GM12878 (cell line): Measurements from ENCODE around the gene CSAD. TPM values are rescaled to one million over a fixed set of nuclear protein-coding genes. Genes with fewer than 3 reads are reported as not detected.

Experiments used
- ATAC-seq: fragments of 200-7000 bp; cut with Tn5 transposase; 3 replicates; pipeline ENCODE4 v1.9.1; 2020; ENCODE audit warnings: mild to moderate bottlenecking, moderate library complexity
- BruUV-seq: library from RNA; stranded (reverse); fragments of 400-500 nt; replicated peaks from 2 replicates; lab custom pipeline; 2021; lab: Mats Ljungman, UMichigan
- CTCF ChIA-PET: fragments of 300-600 bp; sonication (Branson Sonifier 250); formaldehyde crosslinking; extraction: SDS; loops from one replicate; lab custom pipeline; 2021; ENCODE audit warnings: inconsistent platforms; lab: Yijun Ruan, JAX
- POLR2A ChIA-PET: fragments of 350-600 bp; formaldehyde crosslinking; extraction: SDS; loops from one replicate; lab custom pipeline; 2021; ENCODE audit warnings: inconsistent platforms; lab: Charles Lee
- RAD21 ChIA-PET: fragments of 300-600 bp; sonication (Branson Sonifier 250); formaldehyde crosslinking; loops from one replicate; lab custom pipeline; 2023; ENCODE audit warnings: antibody characterized with exemption; ENCODE audit not compliant: unreplicated experiment; lab: Charles Lee
- SMC1A ChIA-PET: fragments of 300-600 bp; sonication (Branson Sonifier 250); formaldehyde crosslinking; loops from one replicate; lab custom pipeline; 2023; ENCODE audit not compliant: unreplicated experiment, uncharacterized antibody; lab: Charles Lee
- DNase-seq: peaks from one replicate; pipeline ENCODE4 v3.0.0-alpha.2; 2011; ENCODE audit warnings: low read depth, low spot score
- FAIRE-seq: peaks from 3 replicates; lab custom pipeline; 2011; peaks lifted over from hg19 to GRCh38; lab: Jason Lieb, UNC
- H2AFZ ChIP-seq: 2 replicates; pipeline ENCODE4 v1.6.0; 2011; ENCODE audit warnings: low read depth, low read length, control low read depth; ENCODE audit not compliant: control insufficient read depth
- H3K27ac ChIP-seq: 2 replicates; pipeline ENCODE4 v1.5.1; 2011; ENCODE audit warnings: control low read depth; ENCODE audit not compliant: control insufficient read depth, insufficient read depth
- H3K27me3 ChIP-seq, 2 experiments: replicated peaks in 1 of 2; 2 replicates each; pipeline versions ENCODE4 v1.6.0 to v1.6.1; 2011; ENCODE audit warnings: low read length in 1 of 2; ENCODE audit not compliant: control insufficient read depth in 2 of 2, insufficient read depth in 2 of 2
- H3K36me3 ChIP-seq, 2 experiments: 2 replicates each; pipeline ENCODE4 v1.5.1; 2011; ENCODE audit warnings: low read length in 1 of 2; ENCODE audit not compliant: control insufficient read depth in 2 of 2, insufficient read depth in 2 of 2
- H3K4me1 ChIP-seq: 2 replicates; pipeline ENCODE4 v1.6.1; 2011; ENCODE audit warnings: mild to moderate bottlenecking, low read length, moderate library complexity, mixed read lengths; ENCODE audit not compliant: control insufficient read depth, insufficient read depth
- H3K4me2 ChIP-seq: 2 replicates; pipeline ENCODE4 v1.6.0; 2011; ENCODE audit warnings: control low read depth; ENCODE audit not compliant: control insufficient read depth, insufficient read depth
- H3K4me3 ChIP-seq: fragments of 200-600 bp; sonication (generic); 2 replicates; pipeline ENCODE4 v1.5.1; 2016
- H3K79me2 ChIP-seq: 2 replicates; pipeline ENCODE4 v1.6.0; 2011; ENCODE audit warnings: low read length; ENCODE audit not compliant: control insufficient read depth, insufficient read depth
- H3K9ac ChIP-seq: 2 replicates; pipeline ENCODE4 v1.8.0; 2011; ENCODE audit warnings: low read length, control low read depth, mixed read lengths; ENCODE audit not compliant: control insufficient read depth, insufficient read depth
- H3K9me3 ChIP-seq: replicated peaks from 3 replicates; pipeline ENCODE4 v1.5.1; 2011; ENCODE audit warnings: mild to moderate bottlenecking, low read length; ENCODE audit not compliant: control insufficient read depth, insufficient read depth
- H4K20me1 ChIP-seq: 2 replicates; pipeline ENCODE4 v1.6.0; 2011; ENCODE audit not compliant: control insufficient read depth, insufficient read depth
- CBFB ChIP-seq: IDR thresholded peaks from 2 replicates; pipeline ENCODE4 v1.6.1; 2016; ENCODE audit warnings: antibody characterized with exemption, low read depth
- CHD2 ChIP-seq: IDR thresholded peaks from 2 replicates; pipeline ENCODE4 v1.6.1; 2011; ENCODE audit warnings: low read depth, low read length, improper control_type of control experiment, borderline replicate concordance
- EZH2 ChIP-seq: IDR thresholded peaks from 2 replicates; pipeline ENCODE4 v1.6.1; 2012; ENCODE audit warnings: low read depth, mild to moderate bottlenecking, control low read depth, inconsistent platforms, low read length, borderline replicate concordance; ENCODE audit not compliant: control insufficient read depth
- FOXK2 ChIP-seq: fragments of 450-650 bp; IDR thresholded peaks from 2 replicates; pipeline ENCODE4 v1.6.1; 2017; ENCODE audit warnings: mild to moderate bottlenecking, moderate library complexity
- NFIC ChIP-seq: IDR thresholded peaks from 2 replicates; pipeline ENCODE4 v1.6.1; 2012; ENCODE audit warnings: low read depth, mild to moderate bottlenecking, inconsistent platforms, low read length, moderate library complexity
- RELA ChIP-seq: fragments of 450-650 bp; IDR thresholded peaks from 2 replicates; pipeline ENCODE4 v1.8.0; 2014; ENCODE audit warnings: borderline replicate concordance; ENCODE audit not compliant: partially characterized antibody
- SREBF2 ChIP-seq: IDR thresholded peaks from 2 replicates; pipeline ENCODE4 v1.6.1; 2012; ENCODE audit warnings: mild to moderate bottlenecking, low read length
- ZNF217 ChIP-seq: fragments of 450-650 bp; IDR thresholded peaks from 2 replicates; pipeline ENCODE4 v1.6.1; 2017; ENCODE audit warnings: antibody characterized with exemption, mild to moderate bottlenecking
- ZNF622 ChIP-seq: fragments of 450-650 bp; IDR thresholded peaks from 2 replicates; pipeline ENCODE4 v1.6.1; 2017; ENCODE audit warnings: mild to moderate bottlenecking, inconsistent platforms
- WGBS: methylation state at CpG from one replicate; pipeline ENCODE4 v1.1.6; 2016; ENCODE audit warnings: low lambda C conversion rate; ENCODE audit not compliant: insufficient replicate concordance, insufficient coverage; ENCODE audit errors: missing lambda C conversion rate; 5-methylcytosine and 5-hydroxymethylcytosine counted together
- in situ Hi-C: fragments of 300-500 bp; cut with MboI; formaldehyde crosslinking; loops from 9 replicates; pipeline ENCODE4 v1.14.3; 2018; ENCODE audit warnings: mixed read lengths
- intact Hi-C: fragments of 100-400 bp; cut with micrococcal nuclease; formaldehyde crosslinking; loops from one replicate; pipeline ENCODE4 v1.14.2; 2022; ENCODE audit not compliant: unreplicated experiment
- polyA plus RNA-seq, 11 experiments: library from polyadenylated mRNA; depleted of rRNA in 4 of 11; unstranded in 6 of 11; stranded (reverse) in 5 of 11; fragments of >200 nt; fragmentation: Nextera tagmentation in 4 of 11; fragmentation: Illumina TruSeq in 1 of 11; extraction: Ambion mirVana in 4 of 11; extraction: Trizol in 1 of 11; gene quantifications; 1 replicate in 1 of 11; 2 replicates in 10 of 11; pipeline versions ENCODE4 v1.2.1 to v1.2.3, GENCODE V29; 2011 to 2016; ENCODE audit warnings: inconsistent platforms in 2 of 11, missing spikeins in 2 of 11, low read depth in 1 of 11
- total RNA-seq, 4 experiments: library from RNA; depleted of rRNA in 3 of 4; stranded (reverse); fragments of >200 nt in 3 of 4; fragmentation: Illumina TruSeq in 1 of 4; extraction: Trizol in 1 of 4; gene quantifications; 2 replicates each; pipeline versions ENCODE4 v1.2.1 to v1.2.3, GENCODE V29; 2013 to 2021
- TF ChIP-seq, protein P1 (sequence below): fragments of 450-650 bp; IDR thresholded peaks from 2 replicates; pipeline ENCODE4 v1.6.1; 2017; ENCODE audit warnings: low read depth, mild to moderate bottlenecking, moderate library complexity
- TF ChIP-seq, protein P2 (sequence below): IDR thresholded peaks from 2 replicates; pipeline ENCODE4 v1.6.1; 2011; ENCODE audit warnings: low read depth, low read length, improper control_type of control experiment, borderline replicate concordance
- TF ChIP-seq, protein P3 (sequence below): fragments of 150-350 bp; IDR thresholded peaks from 2 replicates; pipeline ENCODE4 v1.6.1; 2016; ENCODE audit warnings: low read depth, low read length

CSAD gene
- total and polyA plus RNA-seq, 10 of the 15 experiments (the other 5 are each of a cell fraction or from before 2014, with no cell fraction given): 1.1 to 20.4 (median 6.2) TPM

DNA sequence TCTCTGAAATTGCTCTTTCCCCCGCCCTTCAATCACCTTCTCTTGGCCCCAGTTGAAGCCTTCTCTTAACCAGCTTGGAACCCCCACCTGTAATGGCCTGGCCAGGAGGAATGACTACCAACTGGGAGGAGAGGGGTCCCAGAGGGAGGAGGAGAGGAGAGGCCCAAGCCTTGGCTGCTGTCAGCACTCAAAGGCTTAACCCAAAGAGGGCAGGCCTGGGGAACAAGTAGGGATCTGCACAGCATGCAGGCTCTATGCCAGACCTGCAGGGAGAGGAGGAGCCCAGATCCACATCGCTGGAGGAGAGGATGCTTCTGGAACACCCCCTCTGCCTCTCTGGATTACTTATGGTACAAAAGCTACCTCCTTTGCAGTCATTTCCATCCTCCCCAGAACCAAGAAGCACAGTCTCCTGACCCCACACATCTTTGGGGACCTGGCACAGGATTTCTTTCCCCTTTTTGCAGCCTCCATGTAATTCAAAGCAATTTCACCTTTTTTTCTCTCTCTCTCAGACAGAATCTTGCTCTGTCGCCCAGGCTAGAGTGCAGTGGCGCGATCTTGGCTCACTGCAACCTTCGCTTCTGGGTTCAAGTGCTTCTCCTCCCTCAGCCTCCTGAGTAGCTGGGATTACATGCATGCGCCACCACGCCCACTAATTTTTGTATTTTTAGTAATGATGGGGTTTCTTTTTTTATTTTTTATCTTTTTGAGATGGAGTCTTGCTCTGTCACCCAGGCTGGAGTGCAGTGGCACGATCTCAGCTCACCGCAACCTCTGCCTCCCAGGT lies 45.1 kb upstream of the CSAD start (continued):
- TF ChIP-seq, protein P1, sequence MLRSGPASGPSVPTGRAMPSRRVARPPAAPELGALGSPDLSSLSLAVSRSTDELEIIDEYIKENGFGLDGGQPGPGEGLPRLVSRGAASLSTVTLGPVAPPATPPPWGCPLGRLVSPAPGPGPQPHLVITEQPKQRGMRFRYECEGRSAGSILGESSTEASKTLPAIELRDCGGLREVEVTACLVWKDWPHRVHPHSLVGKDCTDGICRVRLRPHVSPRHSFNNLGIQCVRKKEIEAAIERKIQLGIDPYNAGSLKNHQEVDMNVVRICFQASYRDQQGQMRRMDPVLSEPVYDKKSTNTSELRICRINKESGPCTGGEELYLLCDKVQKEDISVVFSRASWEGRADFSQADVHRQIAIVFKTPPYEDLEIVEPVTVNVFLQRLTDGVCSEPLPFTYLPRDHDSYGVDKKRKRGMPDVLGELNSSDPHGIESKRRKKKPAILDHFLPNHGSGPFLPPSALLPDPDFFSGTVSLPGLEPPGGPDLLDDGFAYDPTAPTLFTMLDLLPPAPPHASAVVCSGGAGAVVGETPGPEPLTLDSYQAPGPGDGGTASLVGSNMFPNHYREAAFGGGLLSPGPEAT: no peak
- TF ChIP-seq FOXK2: no peak

DNA sequence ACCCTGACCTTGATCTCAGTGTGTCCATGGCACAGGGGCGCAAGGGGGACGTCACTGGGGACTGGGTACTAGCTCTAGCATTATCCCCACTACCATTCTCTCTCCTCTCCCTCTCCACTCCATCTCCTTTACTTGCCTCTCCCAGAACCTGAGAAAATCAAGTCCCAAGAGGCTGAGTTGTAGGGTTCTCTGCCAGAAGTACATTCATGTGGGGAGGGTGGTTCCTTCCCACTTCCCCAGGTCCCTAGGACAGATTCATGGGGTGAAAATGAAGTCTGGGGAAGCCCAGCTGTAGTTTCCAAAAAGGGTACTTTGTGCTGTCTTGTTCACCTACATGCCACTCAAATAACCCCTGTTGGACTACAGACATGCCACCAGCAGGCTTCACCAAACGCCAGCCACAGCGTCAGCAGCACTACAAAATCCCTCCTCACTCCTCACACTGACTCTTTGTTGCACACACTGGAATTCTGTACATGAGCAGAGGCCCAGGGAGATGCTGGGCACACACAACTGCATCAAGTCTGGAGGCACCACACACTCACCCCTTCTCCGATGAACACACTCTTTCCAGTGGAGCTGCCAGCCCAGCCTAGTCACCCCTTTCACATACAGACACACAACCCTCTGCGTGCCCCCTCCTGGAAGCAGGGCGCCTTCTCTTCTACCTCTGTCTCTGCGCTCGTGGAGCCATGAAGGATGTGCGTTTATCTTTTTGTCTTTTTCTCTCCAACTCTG lies 44.3 kb upstream of the CSAD start:
- H3K27me3 ChIP-seq: no peaks in the 10 kb centered on the region

More for the DNA sequence above, 44.3 kb upstream of the CSAD start:
- in situ Hi-C loops: no loop called here
- ChIA-PET RAD21 (no interaction called here), POLR2A (no interaction called here), SMC1A (interaction anchor here (1.1 kb wide), 2 partner anchors 8 to 43 kb away, joined by 4 read pairs; partner anchors contain the start of gene ESPL1), CTCF (interaction anchor here (0.8 to 1.4 kb wide), 4 partner anchors 9 to 28 kb away, joined by 3 to 6 read pairs (median 3); no protein-coding TSS in a partner anchor)
- H3K9ac ChIP-seq: no peak overlapping the region
- intact Hi-C loops: loop anchor here (5.0 kb wide), 1 partner anchor 42 kb away; the partner anchor contains the start of gene ESPL1
- no peaks in the 10 kb centered on the region for H3K9me3 ChIP-seq
- H3K4me2 ChIP-seq: no peak overlapping the region
- no peaks in the 10 kb centered on the region for H3K79me2 ChIP-seq
- DNase-seq (no peak), ATAC-seq (no peak)
- BruUV-seq: no TSS peak
- H4K20me1 ChIP-seq: no peaks in the 10 kb centered on the region
- TF ChIP-seq, protein P2, sequence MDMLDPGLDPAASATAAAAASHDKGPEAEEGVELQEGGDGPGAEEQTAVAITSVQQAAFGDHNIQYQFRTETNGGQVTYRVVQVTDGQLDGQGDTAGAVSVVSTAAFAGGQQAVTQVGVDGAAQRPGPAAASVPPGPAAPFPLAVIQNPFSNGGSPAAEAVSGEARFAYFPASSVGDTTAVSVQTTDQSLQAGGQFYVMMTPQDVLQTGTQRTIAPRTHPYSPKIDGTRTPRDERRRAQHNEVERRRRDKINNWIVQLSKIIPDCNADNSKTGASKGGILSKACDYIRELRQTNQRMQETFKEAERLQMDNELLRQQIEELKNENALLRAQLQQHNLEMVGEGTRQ: no peak
- TF ChIP-seq SREBF2 (no peak), RELA (no peak), CBFB (no peak), EZH2 (no peak), ZNF622 (no peak), CHD2 (no peak), NFIC (no peak), ZNF217 (no peak)
- TF ChIP-seq, protein P3, sequence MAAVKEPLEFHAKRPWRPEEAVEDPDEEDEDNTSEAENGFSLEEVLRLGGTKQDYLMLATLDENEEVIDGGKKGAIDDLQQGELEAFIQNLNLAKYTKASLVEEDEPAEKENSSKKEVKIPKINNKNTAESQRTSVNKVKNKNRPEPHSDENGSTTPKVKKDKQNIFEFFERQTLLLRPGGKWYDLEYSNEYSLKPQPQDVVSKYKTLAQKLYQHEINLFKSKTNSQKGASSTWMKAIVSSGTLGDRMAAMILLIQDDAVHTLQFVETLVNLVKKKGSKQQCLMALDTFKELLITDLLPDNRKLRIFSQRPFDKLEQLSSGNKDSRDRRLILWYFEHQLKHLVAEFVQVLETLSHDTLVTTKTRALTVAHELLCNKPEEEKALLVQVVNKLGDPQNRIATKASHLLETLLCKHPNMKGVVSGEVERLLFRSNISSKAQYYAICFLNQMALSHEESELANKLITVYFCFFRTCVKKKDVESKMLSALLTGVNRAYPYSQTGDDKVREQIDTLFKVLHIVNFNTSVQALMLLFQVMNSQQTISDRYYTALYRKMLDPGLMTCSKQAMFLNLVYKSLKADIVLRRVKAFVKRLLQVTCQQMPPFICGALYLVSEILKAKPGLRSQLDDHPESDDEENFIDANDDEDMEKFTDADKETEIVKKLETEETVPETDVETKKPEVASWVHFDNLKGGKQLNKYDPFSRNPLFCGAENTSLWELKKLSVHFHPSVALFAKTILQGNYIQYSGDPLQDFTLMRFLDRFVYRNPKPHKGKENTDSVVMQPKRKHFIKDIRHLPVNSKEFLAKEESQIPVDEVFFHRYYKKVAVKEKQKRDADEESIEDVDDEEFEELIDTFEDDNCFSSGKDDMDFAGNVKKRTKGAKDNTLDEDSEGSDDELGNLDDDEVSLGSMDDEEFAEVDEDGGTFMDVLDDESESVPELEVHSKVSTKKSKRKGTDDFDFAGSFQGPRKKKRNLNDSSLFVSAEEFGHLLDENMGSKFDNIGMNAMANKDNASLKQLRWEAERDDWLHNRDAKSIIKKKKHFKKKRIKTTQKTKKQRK: no peak
- TF ChIP-seq, all 136 proteins: peak for 0
- no peak overlapping the region for H2AFZ ChIP-seq
- H3K27ac ChIP-seq: no peak overlapping the region
- 58% methylated on average over 10 of the region's 10 CpGs for WGBS
- peaks cover 10% of the 10 kb centered on the region for H3K4me1 ChIP-seq
- H3K36me3 ChIP-seq: no peaks in the 10 kb centered on the region
- no peak for FAIRE-seq
- H3K4me3 ChIP-seq: no peak overlapping the region
